Stimulated activated CD4-positive, alpha-beta T cell treated with anti-CD3 and anti-CD28 coated beads, Interleukin-1b, Interleukin-23, amount 100 ng/mL, for 24 hours (primary cell): Measurements from ENCODE around the gene SLC16A8.
"Not testable (repeated sequence)": the region's sequence is repeated elsewhere in the genome, so short reads cannot be mapped to it uniquely, and the experiment has no call there.

Experiments used
- DNase-seq, 4 experiments: peaks; one replicate each; pipeline ENCODE4 v3.0.0-alpha.2; 2020; ENCODE audit warnings: low read depth in 4 of 4, low spot score in 1 of 4

SLC16A8 gene

GRCh38 chr22:38049812-38050619 lies 34.0 kb downstream of the SLC16A8 start:
- no peak for DNase-seq

GRCh38 chr22:38046070-38046748 lies 37.8 kb downstream of the SLC16A8 start:
- no peak for DNase-seq

GRCh38 chr22:38043151-38044039 lies 40.6 kb downstream of the SLC16A8 start:
- DNase-seq = no peak

GRCh38 chr22:38042488-38042790 lies 41.5 kb downstream of the SLC16A8 start:
- no peak for DNase-seq

GRCh38 chr22:38041760-38042487 lies 42.1 kb downstream of the SLC16A8 start:
- DNase-seq = no peak

GRCh38 chr22:38040953-38041759 lies 42.8 kb downstream of the SLC16A8 start:
- DNase-seq = no peak

GRCh38 chr22:38038890-38039812 lies 44.8 kb downstream of the SLC16A8 start:
- no peak for DNase-seq

GRCh38 chr22:38038426-38038825 lies 45.6 kb downstream of the SLC16A8 start:
- DNase-seq = no peak

GRCh38 chr22:38037367-38038150 lies 46.4 kb downstream of the SLC16A8 start:
- not testable (repeated sequence) for DNase-seq

- DNase-seq = no peak
These were observed 47.5 kb downstream of the SLC16A8 start for GRCh38 chr22:38036392-38037062.

- DNase-seq = no peak
These were observed 48.5 kb downstream of the SLC16A8 start for GRCh38 chr22:38035530-38035885.

GRCh38 chr22:38034884-38035529 lies 49.0 kb downstream of the SLC16A8 start:
- DNase-seq = no peak

GRCh38 chr22:38034278-38034882 lies 49.6 kb downstream of the SLC16A8 start:
- no peak for DNase-seq

- DNase-seq = no peak
These were observed 50.3 kb downstream of the SLC16A8 start for GRCh38 chr22:38033522-38034277.

- DNase-seq = no peak
These were observed 51.1 kb downstream of the SLC16A8 start for GRCh38 chr22:38032681-38033521.
